Measurements from ENCODE around the gene COL23A1.

The COL23A1 gene

GRCh38 chr5:178468196-178468685 lies 122.0 kb downstream of the COL23A1 start:
- H3K4me1 ChIP-seq = peaks cover 0 to 17% (median 9%) of the 10 kb centered on the region in 4 donors
- H3K27ac ChIP-seq = peak overlapping the region in 1 of 2 donors; percentile 5
- peak overlapping the region in 1 of 2 donors; percentile 15 for H3K4me3 ChIP-seq
- no peaks in the 10 kb centered on the region for H3K36me3 ChIP-seq
- H3K27me3 ChIP-seq = no peaks in the 10 kb centered on the region
- peak in 1 of 2 donors; percentile 38 for DNase-seq
- intact Hi-C loops (cut with DNase I; ENCODE audit: low total_unique reads) = no loop called here
- TF ChIP-seq, protein P1, sequence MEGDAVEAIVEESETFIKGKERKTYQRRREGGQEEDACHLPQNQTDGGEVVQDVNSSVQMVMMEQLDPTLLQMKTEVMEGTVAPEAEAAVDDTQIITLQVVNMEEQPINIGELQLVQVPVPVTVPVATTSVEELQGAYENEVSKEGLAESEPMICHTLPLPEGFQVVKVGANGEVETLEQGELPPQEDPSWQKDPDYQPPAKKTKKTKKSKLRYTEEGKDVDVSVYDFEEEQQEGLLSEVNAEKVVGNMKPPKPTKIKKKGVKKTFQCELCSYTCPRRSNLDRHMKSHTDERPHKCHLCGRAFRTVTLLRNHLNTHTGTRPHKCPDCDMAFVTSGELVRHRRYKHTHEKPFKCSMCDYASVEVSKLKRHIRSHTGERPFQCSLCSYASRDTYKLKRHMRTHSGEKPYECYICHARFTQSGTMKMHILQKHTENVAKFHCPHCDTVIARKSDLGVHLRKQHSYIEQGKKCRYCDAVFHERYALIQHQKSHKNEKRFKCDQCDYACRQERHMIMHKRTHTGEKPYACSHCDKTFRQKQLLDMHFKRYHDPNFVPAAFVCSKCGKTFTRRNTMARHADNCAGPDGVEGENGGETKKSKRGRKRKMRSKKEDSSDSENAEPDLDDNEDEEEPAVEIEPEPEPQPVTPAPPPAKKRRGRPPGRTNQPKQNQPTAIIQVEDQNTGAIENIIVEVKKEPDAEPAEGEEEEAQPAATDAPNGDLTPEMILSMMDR (IDR thresholded peaks at IDR 0.05) = no peak
- no peaks in the 10 kb centered on the region for H3K9me3 ChIP-seq

DNA sequence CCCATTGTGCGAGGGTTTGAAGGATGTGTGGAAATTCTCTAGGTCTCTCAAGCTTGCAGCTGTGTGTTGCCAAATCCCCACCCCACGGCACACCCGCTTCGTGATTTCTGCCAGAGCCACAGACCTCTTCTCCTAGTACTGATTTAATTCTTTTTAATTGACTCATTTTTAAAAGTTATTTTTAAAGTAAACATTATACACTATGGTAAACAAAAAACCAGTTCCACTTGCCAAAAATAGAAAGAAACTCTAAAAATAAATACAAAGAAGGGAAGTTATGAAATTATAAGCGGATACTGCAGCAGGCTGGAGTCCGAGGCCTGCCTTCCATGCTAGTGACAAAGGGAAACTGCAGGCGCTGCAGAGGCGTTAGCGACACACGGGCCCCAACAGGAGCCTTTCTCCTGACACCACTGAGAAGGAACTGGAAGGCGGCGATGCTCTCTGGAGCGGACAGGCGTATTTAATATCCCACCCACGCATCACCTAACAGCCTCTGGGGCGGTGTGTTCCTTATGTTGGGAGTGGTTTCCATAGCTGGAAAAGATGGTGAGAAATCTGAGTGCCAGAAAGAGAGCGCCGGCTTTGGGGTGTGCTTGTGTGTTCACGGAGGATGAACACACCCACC lies 122.5 kb downstream of the COL23A1 start:
- intact Hi-C loops (cut with DNase I; ENCODE audit: low total_unique reads) = no loop called here
- Histone ChIP-seq H3K4me1 (peaks cover 0 to 17% (median 9%) of the 10 kb centered on the region in 4 donors), H3K9me3 (no peaks in the 10 kb centered on the region), H3K4me3 (peak overlapping the region in 1 of 2 donors; percentile 15), H3K36me3 (no peaks in the 10 kb centered on the region), H3K27me3 (no peaks in the 10 kb centered on the region), H3K27ac (peak overlapping the region in 1 of 2 donors; percentile 5)
- TF ChIP-seq, protein P1 (IDR thresholded peaks at IDR 0.05) = no peak
- DNase-seq = peak; percentile 49 to 72

GRCh38 chr5:178467205-178467567 lies 123.0 kb downstream of the COL23A1 start:
- intact Hi-C loops (cut with DNase I; ENCODE audit: low total_unique reads) = no loop called here
- Histone ChIP-seq H3K27ac (no peak overlapping the region), H3K4me3 (no peak overlapping the region), H3K9me3 (no peaks in the 10 kb centered on the region), H3K4me1 (peaks cover 0 to 17% (median 9%) of the 10 kb centered on the region in 4 donors), H3K27me3 (no peaks in the 10 kb centered on the region), H3K36me3 (no peaks in the 10 kb centered on the region)
- DNase-seq = no peak
- TF ChIP-seq, protein P1 (IDR thresholded peaks at IDR 0.05) = no peak

GRCh38 chr5:178466342-178466741 lies 123.9 kb downstream of the COL23A1 start:
- intact Hi-C loops (cut with DNase I; ENCODE audit: low total_unique reads) = no loop called here
- TF ChIP-seq, protein P1 (IDR thresholded peaks at IDR 0.05) = no peak
- no peak overlapping the region for H3K4me3 ChIP-seq
- H3K4me1 ChIP-seq = peaks cover 0 to 17% (median 9%) of the 10 kb centered on the region in 4 donors
- no peak overlapping the region for H3K27ac ChIP-seq
- DNase-seq = no peak
- H3K27me3 ChIP-seq = no peaks in the 10 kb centered on the region
- H3K9me3 ChIP-seq = no peaks in the 10 kb centered on the region
- H3K36me3 ChIP-seq = no peaks in the 10 kb centered on the region

DNA sequence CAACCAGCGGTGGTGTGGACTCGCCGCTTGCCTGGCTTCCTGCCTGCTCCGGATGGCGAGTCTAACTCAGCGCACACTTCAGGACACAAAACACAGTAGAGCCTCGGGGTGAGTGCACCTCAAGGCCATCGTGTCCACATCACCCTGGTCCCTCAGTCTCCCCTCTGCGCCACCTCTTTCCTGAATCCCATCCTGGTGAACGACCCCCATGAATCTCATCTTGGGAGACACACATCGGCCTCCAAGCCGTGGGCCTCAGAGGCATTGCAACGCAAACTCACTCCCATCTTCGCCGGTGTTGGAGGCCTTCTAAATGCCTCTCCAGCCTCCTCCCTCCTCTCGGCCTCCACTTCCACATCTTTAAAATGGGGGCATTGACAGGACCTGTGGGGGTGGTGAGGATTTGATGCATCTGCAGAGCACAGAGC lies 124.3 kb downstream of the COL23A1 start:
- Histone ChIP-seq H3K36me3 (no peaks in the 10 kb centered on the region), H3K4me3 (no peak overlapping the region), H3K27me3 (no peaks in the 10 kb centered on the region), H3K9me3 (no peaks in the 10 kb centered on the region), H3K4me1 (peaks cover 0 to 22% (median 11%) of the 10 kb centered on the region in 4 donors), H3K27ac (no peak overlapping the region)
- intact Hi-C loops (cut with DNase I; ENCODE audit: low total_unique reads) = no loop called here
- TF ChIP-seq, protein P1 (IDR thresholded peaks at IDR 0.05) = no peak
- DNase-seq = peak in 1 of 2 donors; percentile 31

Measured in tibial artery (tissue), 4 donors.